Measurements from ENCODE around the gene TIMM22. TPM values are rescaled to one million over a fixed set of nuclear protein-coding genes. Genes with fewer than 3 reads are reported as not detected.
A peak's percentile ranks its signal among the peaks of the same experiment; 100 is the strongest.
"Not testable (repeated sequence)": the region's sequence is repeated elsewhere in the genome, so short reads cannot be mapped to it uniquely, and the experiment has no call there.

Gene TIMM22
- total and polyA plus RNA-seq, 4 donors, result 7.2 to 12.2 (median 9.9) TPM

DNA sequence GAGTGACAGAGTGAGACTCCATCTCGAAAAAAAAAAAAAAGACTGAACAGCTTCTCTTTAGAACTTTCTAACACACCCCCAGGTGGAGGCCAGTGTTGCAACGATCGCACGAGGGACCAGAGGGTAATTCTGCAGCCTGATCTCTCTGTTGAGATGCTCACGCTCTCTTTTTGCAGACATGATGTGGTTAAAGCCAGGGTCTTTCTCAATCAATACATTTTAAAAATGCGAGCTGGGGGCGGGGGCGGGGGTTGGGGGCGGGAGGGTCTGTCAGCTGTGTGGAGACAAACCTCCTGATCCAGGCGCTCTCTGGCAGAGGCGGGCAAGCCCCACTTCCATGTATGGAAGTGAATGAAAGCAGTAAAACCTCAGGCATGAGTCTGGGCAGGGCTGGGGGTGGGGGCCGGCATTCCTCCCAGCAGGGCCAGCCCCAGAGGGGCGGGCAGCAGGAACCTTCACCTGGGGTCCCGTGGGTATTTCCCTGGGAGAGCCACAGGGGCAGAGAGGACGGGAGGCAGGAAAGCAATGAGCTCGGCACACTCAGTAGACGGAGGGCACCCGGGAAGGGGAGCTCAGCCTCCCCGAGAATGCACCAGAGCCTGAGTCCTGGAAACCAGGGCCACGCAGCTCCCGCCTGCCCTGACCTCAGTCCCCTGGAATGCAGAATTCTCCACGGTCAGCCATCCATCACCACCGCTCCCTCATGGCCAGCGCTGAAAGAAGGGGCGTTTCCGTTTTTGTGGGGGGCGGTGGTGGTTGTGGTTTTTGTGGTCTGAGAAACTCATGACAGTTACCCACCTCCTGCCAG lies 45.4 kb upstream of the TIMM22 start:
- H3K4me1 ChIP-seq (ENCODE audit: control insufficient read depth in 5 of 5, insufficient read depth in 5 of 5, low read length in 5 of 5), result peaks cover 3 to 17% (median 6%) of the 10 kb centered on the region in 5 donors
- DNase-seq, result peak; percentile 45 to 68 (median 59)
- peaks cover 0 to 3% (median 2%) of the 10 kb centered on the region in 4 donors for H3K36me3 ChIP-seq (ENCODE audit: control insufficient read depth in 4 of 4, insufficient read depth in 4 of 4, low read length in 4 of 4)
- H3K27me3 ChIP-seq (ENCODE audit: control insufficient read depth in 3 of 3, insufficient read depth in 3 of 3, low read length in 2 of 3), result no peaks in the 10 kb centered on the region
- WGBS, 2 donors, result 11 to 24% methylated on average over 27 of the region's 27 CpGs
- H3K9me3 ChIP-seq (ENCODE audit: control insufficient read depth in 4 of 4, insufficient read depth in 3 of 4, low read length in 3 of 4), result no peaks in the 10 kb centered on the region
- peak overlapping the region in 1 of 2 donors; percentile 77 for H3K27ac ChIP-seq (ENCODE audit: low read depth in 1 of 2, low read length in 1 of 2)
- H3K9ac ChIP-seq (ENCODE audit: insufficient read depth in 1 of 2, low read length in 2 of 2), result no peak overlapping the region
- TF ChIP-seq, protein P1, sequence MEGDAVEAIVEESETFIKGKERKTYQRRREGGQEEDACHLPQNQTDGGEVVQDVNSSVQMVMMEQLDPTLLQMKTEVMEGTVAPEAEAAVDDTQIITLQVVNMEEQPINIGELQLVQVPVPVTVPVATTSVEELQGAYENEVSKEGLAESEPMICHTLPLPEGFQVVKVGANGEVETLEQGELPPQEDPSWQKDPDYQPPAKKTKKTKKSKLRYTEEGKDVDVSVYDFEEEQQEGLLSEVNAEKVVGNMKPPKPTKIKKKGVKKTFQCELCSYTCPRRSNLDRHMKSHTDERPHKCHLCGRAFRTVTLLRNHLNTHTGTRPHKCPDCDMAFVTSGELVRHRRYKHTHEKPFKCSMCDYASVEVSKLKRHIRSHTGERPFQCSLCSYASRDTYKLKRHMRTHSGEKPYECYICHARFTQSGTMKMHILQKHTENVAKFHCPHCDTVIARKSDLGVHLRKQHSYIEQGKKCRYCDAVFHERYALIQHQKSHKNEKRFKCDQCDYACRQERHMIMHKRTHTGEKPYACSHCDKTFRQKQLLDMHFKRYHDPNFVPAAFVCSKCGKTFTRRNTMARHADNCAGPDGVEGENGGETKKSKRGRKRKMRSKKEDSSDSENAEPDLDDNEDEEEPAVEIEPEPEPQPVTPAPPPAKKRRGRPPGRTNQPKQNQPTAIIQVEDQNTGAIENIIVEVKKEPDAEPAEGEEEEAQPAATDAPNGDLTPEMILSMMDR (IDR thresholded peaks at IDR 0.05; ENCODE audit: control extremely low read depth, extremely low read depth), result no peak
- no peak for ATAC-seq (ENCODE audit: insufficient read depth, low FRiP score)
- no peak overlapping the region for H3K4me3 ChIP-seq

DNA sequence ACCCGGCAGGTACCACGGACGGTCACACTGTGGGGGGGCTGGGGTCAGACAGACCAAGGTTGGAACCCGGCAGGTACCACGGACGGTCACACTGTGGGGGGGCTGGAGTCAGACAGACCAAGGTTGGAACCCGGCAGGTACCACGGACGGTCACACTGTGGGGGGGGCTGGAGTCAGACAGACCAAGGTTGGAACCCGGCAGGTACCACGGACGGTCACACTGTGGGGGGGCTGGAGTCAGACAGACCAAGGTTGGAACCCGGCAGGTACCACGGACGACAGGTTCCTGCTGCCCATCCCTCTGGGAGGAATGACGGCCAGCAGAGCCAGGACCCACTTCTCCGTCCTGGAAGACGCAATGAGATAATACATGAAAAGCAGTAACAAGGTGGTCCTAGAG lies 44.3 kb upstream of the TIMM22 start:
- not testable (repeated sequence) for DNase-seq; H3K4me3 ChIP-seq; ATAC-seq (ENCODE audit: insufficient read depth, low FRiP score); H3K9ac ChIP-seq (ENCODE audit: insufficient read depth in 1 of 2, low read length in 2 of 2); H3K36me3 ChIP-seq (ENCODE audit: control insufficient read depth in 4 of 4, insufficient read depth in 4 of 4, low read length in 4 of 4); H3K9me3 ChIP-seq (ENCODE audit: control insufficient read depth in 4 of 4, insufficient read depth in 3 of 4, low read length in 3 of 4); H3K27me3 ChIP-seq (ENCODE audit: control insufficient read depth in 3 of 3, insufficient read depth in 3 of 3, low read length in 2 of 3)
- Histone ChIP-seq H3K4me1 (ENCODE audit: control insufficient read depth in 5 of 5, insufficient read depth in 5 of 5, low read length in 5 of 5) (peaks cover 3 to 17% (median 6%) of the 10 kb centered on the region in 5 donors), H3K27ac (ENCODE audit: low read depth in 1 of 2, low read length in 1 of 2) (peak overlapping the region in 1 of 2 donors; percentile 45)
- WGBS, 2 donors, result 94 to 97% methylated on average over 10 to 18 of the region's 18 CpGs

DNA sequence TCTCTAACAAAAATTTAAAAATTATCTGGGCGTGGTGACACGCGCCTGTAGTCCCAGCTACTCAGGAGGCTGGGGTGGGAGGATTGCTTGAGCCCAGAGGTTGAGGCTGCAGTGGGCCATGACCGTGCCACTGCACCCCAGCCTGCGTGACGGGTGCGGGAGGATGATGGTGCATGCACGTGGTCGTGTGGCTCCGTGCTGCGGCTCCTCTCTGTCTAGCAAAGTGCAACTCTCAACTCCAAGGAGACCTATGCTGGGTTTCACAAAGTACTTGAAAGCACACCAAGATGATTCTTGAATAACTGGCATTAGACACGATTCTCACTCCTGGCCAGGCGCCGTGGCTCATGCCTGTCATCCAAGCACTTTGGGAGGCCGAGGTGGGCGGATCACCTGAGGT lies 43.2 kb upstream of the TIMM22 start:
- Histone ChIP-seq H3K27ac (ENCODE audit: low read depth in 1 of 2, low read length in 1 of 2) (peak overlapping the region in 1 of 2 donors; percentile 77), H3K9ac (ENCODE audit: insufficient read depth in 1 of 2, low read length in 2 of 2) (no peak overlapping the region), H3K9me3 (ENCODE audit: control insufficient read depth in 4 of 4, insufficient read depth in 3 of 4, low read length in 3 of 4) (peaks cover 0 to 2% (median 0%) of the 10 kb centered on the region in 4 donors), H3K4me3 (no peak overlapping the region), H3K27me3 (ENCODE audit: control insufficient read depth in 3 of 3, insufficient read depth in 3 of 3, low read length in 2 of 3) (no peaks in the 10 kb centered on the region), H3K36me3 (ENCODE audit: control insufficient read depth in 4 of 4, insufficient read depth in 4 of 4, low read length in 4 of 4) (peaks cover 0 to 2% (median 0%) of the 10 kb centered on the region in 4 donors), H3K4me1 (ENCODE audit: control insufficient read depth in 5 of 5, insufficient read depth in 5 of 5, low read length in 5 of 5) (peaks cover 3 to 17% (median 6%) of the 10 kb centered on the region in 5 donors)
- 86 to 92% methylated on average over 16 of the region's 16 CpGs for WGBS, 2 donors
- no peak for DNase-seq
- TF ChIP-seq, protein P1 (IDR thresholded peaks at IDR 0.05; ENCODE audit: control extremely low read depth, extremely low read depth), result no peak
- no peak for ATAC-seq (ENCODE audit: insufficient read depth, low FRiP score)

DNA sequence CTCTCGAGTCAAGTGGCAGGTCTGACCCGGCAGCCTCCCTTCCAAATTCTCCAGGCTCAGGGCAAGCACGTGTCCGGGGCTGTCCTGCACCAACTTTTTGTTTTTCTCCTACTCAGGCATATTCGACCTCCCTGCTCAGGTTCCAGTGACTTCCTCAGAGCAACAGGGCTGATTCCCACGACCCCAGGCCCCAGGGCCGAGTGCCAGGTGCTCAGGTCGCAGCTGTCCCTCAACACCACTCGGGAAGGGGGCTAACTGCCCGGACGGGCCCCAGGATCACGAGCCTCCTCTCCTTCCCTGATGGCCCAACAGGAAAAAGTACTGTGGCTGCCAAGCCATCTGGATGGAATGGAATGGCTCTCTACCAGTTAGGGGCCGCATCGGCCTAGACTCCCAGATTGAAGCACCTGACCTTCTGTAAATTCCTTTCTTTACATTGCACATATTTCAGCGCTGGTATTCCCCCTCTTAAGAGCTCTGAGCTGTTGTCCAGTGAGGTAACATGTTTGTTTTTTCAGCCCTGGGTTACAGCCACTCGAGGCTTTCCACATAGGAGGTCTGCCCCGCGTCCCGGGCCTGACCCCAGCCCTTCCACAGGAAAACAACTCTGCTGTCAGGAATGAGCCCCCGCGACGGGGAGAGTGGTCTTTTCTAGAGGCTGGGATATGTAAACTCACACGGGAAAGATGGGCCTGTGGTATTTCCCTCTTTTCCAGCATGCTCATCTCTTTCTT lies 42.3 kb upstream of the TIMM22 start:
- Histone ChIP-seq H3K27me3 (ENCODE audit: control insufficient read depth in 3 of 3, insufficient read depth in 3 of 3, low read length in 2 of 3) (no peaks in the 10 kb centered on the region), H3K9me3 (ENCODE audit: control insufficient read depth in 4 of 4, insufficient read depth in 3 of 4, low read length in 3 of 4) (peaks cover 0 to 2% (median 0%) of the 10 kb centered on the region in 4 donors), H3K4me1 (ENCODE audit: control insufficient read depth in 5 of 5, insufficient read depth in 5 of 5, low read length in 5 of 5) (peaks cover 3 to 17% (median 6%) of the 10 kb centered on the region in 5 donors), H3K36me3 (ENCODE audit: control insufficient read depth in 4 of 4, insufficient read depth in 4 of 4, low read length in 4 of 4) (peaks cover 0 to 2% (median 0%) of the 10 kb centered on the region in 4 donors), H3K4me3 (no peak overlapping the region), H3K27ac (ENCODE audit: low read depth in 1 of 2, low read length in 1 of 2) (peak overlapping the region in 1 of 2 donors; percentile 77), H3K9ac (ENCODE audit: insufficient read depth in 1 of 2, low read length in 2 of 2) (peak overlapping the region in 1 of 2 donors; percentile 49)
- 51 to 67% methylated on average over 23 of the region's 23 CpGs for WGBS, 2 donors
- DNase-seq, result peak; percentile 69 to 82 (median 73)
- TF ChIP-seq, protein P1 (IDR thresholded peaks at IDR 0.05; ENCODE audit: control extremely low read depth, extremely low read depth), result no peak
- peak; percentile 37 for ATAC-seq (ENCODE audit: insufficient read depth, low FRiP score)
